ENCODE measurements around the gene MYO1D.

The MYO1D gene

GRCh38 chr17:32847977-32848376 lies 28.9 kb downstream of the MYO1D start:
- TF ChIP-seq ESRRG (CRISPR knock-in tag; IDR thresholded peaks at IDR 0.05) (no peak), ISL1 (CRISPR knock-in tag; IDR thresholded peaks at IDR 0.05) (no peak), OSR1 (CRISPR knock-in tag; IDR thresholded peaks at IDR 0.05) (no peak), POU6F1 (CRISPR knock-in tag; IDR thresholded peaks at IDR 0.05; ENCODE audit: borderline replicate concordance, low read depth) (no peak), ZC3H10 (CRISPR knock-in tag; IDR thresholded peaks at IDR 0.05) (no peak), ARNTL (CRISPR knock-in tag; IDR thresholded peaks at IDR 0.05; ENCODE audit: borderline replicate concordance, low read depth) (no peak), BACH2 (CRISPR knock-in tag; IDR thresholded peaks at IDR 0.05; ENCODE audit: borderline replicate concordance) (no peak), GLIS3 (CRISPR knock-in tag; IDR thresholded peaks at IDR 0.05) (no peak), SNAI2 (CRISPR knock-in tag; IDR thresholded peaks at IDR 0.05) (no peak), CREB5 (CRISPR knock-in tag; IDR thresholded peaks at IDR 0.05; ENCODE audit: low read depth) (no peak)
- ATAC-seq = no peak

GRCh38 chr17:32846143-32846542 lies 30.8 kb downstream of the MYO1D start:
- ATAC-seq = no peak
- TF ChIP-seq ZFP30 (CRISPR knock-in tag; IDR thresholded peaks at IDR 0.05) (no peak), ZNF565 (CRISPR knock-in tag; conservative IDR thresholded peaks at IDR 0.05; ENCODE audit: low read depth) (no peak), ZC3H10 (CRISPR knock-in tag; IDR thresholded peaks at IDR 0.05) (no peak), TSHZ2 (CRISPR knock-in tag; IDR thresholded peaks at IDR 0.05) (no peak), POU6F1 (CRISPR knock-in tag; IDR thresholded peaks at IDR 0.05; ENCODE audit: borderline replicate concordance, low read depth) (no peak), GLIS3 (CRISPR knock-in tag; IDR thresholded peaks at IDR 0.05) (no peak), ZNF8 (CRISPR knock-in tag; IDR thresholded peaks at IDR 0.05) (no peak), TCF4 (CRISPR knock-in tag; IDR thresholded peaks at IDR 0.05; ENCODE audit: borderline replicate concordance) (no peak), ISL1 (CRISPR knock-in tag; IDR thresholded peaks at IDR 0.05) (no peak), SNAI2 (CRISPR knock-in tag; IDR thresholded peaks at IDR 0.05) (no peak), TOX (CRISPR knock-in tag; IDR thresholded peaks at IDR 0.05; ENCODE audit: borderline replicate concordance) (no peak), PPARA (CRISPR knock-in tag; IDR thresholded peaks at IDR 0.05; ENCODE audit: borderline replicate concordance) (no peak), CREB5 (CRISPR knock-in tag; IDR thresholded peaks at IDR 0.05; ENCODE audit: low read depth) (no peak), RARB (CRISPR knock-in tag; IDR thresholded peaks at IDR 0.05) (no peak), ESRRG (CRISPR knock-in tag; IDR thresholded peaks at IDR 0.05) (no peak), ZFP3 (CRISPR knock-in tag; IDR thresholded peaks at IDR 0.05) (no peak)

- no peak for TF ChIP-seq POU6F1 (CRISPR knock-in tag; IDR thresholded peaks at IDR 0.05; ENCODE audit: borderline replicate concordance, low read depth)
- no peak for TF ChIP-seq ZFP3 (CRISPR knock-in tag; IDR thresholded peaks at IDR 0.05)
- no peak for TF ChIP-seq ZFP30 (CRISPR knock-in tag; IDR thresholded peaks at IDR 0.05)
- no peak for TF ChIP-seq ZNF565 (CRISPR knock-in tag; conservative IDR thresholded peaks at IDR 0.05; ENCODE audit: low read depth)
- no peak for TF ChIP-seq ZC3H10 (CRISPR knock-in tag; IDR thresholded peaks at IDR 0.05)
- TF ChIP-seq ZNF70 (CRISPR knock-in tag; IDR thresholded peaks at IDR 0.05) = no peak
- TF ChIP-seq ESRRG (CRISPR knock-in tag; IDR thresholded peaks at IDR 0.05) = no peak
- TF ChIP-seq GLIS3 (CRISPR knock-in tag; IDR thresholded peaks at IDR 0.05) = no peak
- TF ChIP-seq ISL1 (CRISPR knock-in tag; IDR thresholded peaks at IDR 0.05) = no peak
- no peak for TF ChIP-seq SNAI2 (CRISPR knock-in tag; IDR thresholded peaks at IDR 0.05)
- no peak for TF ChIP-seq PATZ1 (CRISPR knock-in tag; IDR thresholded peaks at IDR 0.05; ENCODE audit: borderline replicate concordance)
- no peak for TF ChIP-seq TCF4 (CRISPR knock-in tag; IDR thresholded peaks at IDR 0.05; ENCODE audit: borderline replicate concordance)
- TF ChIP-seq TOX (CRISPR knock-in tag; IDR thresholded peaks at IDR 0.05; ENCODE audit: borderline replicate concordance) = no peak
- TF ChIP-seq CSDC2 (CRISPR knock-in tag; IDR thresholded peaks at IDR 0.05) = no peak
- no peak for TF ChIP-seq RARB (CRISPR knock-in tag; IDR thresholded peaks at IDR 0.05)
- TF ChIP-seq ZNF8 (CRISPR knock-in tag; IDR thresholded peaks at IDR 0.05) = no peak
- no peak for ATAC-seq
These were observed 36.7 kb downstream of the MYO1D start for GRCh38 chr17:32840241-32840640.
